NOMO-1 treated with dmso at 0.1 percent for 144 hours (cell line): ENCODE measurements around the gene NRP1.
"Not testable (repeated sequence)": the region's sequence is repeated elsewhere in the genome, so short reads cannot be mapped to it uniquely, and the experiment has no call there.

Experiments
- DNase-seq: peaks from one replicate; lab custom pipeline; 2025; ENCODE audit not compliant: unreplicated experiment; lab: John Stamatoyannopoulos, UW

Gene NRP1

DNA sequence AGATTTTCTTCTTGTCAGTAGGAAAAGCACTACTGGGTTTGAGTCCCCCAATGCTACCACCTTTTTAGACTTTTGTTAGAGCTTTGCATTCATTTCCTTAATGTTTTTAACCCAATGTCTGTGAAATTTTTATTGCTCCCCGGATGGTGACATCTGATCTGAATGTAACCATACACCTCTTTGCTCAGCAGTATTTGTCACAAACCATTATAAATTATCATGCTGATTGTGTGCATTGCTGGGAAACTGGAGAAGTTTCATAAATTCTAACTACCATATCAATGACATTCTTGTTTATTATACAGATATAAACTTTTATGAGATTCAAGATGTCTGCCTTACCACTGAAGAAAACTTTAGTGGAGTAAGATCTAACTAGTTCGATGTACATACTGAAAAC lies 8.5 kb downstream of the NRP1 start:
- DNase-seq: no peak

- no peak for DNase-seq
Measured at GRCh38 chr10:33323721-33324120, 10.7 kb downstream of the NRP1 start.

- DNase-seq: no peak
Measured at GRCh38 chr10:33321516-33321915, 13.0 kb downstream of the NRP1 start.

- DNase-seq: no peak
Measured at GRCh38 chr10:33320288-33320687, 14.2 kb downstream of the NRP1 start.

GRCh38 chr10:33315891-33316290 lies 18.6 kb downstream of the NRP1 start:
- no peak for DNase-seq

DNA sequence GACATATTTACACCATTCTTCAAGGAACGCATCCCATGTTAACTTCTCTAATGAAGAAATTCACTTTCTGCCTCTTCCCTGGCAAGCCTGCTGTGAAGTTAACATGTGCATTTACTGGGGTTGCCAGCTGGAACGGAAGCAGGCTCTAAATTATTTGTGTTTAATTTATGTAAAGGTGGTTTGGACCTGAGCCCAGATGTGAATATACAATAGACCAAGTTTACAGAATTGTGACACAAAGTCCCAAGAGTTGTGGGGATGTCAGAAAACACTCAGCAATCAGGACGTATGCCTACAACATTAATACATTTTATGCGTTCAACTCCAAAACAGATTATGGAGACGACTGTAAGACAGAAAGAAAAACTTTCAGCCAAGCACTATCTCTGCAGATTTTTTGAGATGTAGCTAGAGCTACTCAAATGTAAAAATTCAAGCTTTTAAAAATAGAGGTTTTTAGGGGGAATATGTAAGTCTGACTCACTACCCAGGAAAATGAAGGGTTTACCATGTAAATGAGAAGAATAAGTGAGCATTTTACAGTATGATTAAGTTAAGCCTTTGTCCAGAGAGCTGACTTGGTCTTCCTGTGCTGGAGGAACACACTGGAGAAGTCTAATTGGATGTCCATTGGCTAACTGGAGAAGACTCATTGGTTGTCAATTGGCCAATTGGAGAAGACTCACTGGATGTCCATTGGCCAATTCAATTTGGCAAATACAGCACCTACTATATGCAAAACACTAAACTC lies 19.5 kb downstream of the NRP1 start:
- no peak for DNase-seq

GRCh38 chr10:33311640-33312039 lies 22.8 kb downstream of the NRP1 start:
- no peak for DNase-seq

- no peak for DNase-seq
Measured at GRCh38 chr10:33310853-33311252, 23.6 kb downstream of the NRP1 start.

GRCh38 chr10:33309406-33309805 lies 25.1 kb downstream of the NRP1 start:
- no peak for DNase-seq

- DNase-seq: no peak
Measured at GRCh38 chr10:33307835-33308234, 26.6 kb downstream of the NRP1 start.

- no peak for DNase-seq
Measured at GRCh38 chr10:33306701-33307519, 27.6 kb downstream of the NRP1 start.

DNA sequence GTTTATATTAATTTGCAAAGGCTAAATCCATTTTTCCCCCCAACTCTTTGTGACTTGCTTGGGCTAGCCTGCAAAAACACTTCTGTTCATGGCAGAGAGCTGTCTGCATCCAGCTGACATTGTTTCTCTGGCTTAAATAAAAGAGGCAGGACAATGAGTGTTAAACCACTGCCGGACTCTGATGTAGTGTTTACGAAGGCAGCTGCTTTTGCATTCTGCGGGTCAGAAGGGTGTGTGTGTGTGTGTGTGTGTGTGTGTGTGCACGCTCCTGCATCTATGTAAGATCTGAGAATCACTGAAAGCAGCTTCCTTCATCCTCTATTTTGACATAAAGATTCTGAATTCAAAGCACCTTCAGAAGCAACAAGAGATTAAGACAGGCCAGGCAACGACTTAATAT lies 28.3 kb downstream of the NRP1 start:
- no peak for DNase-seq

GRCh38 chr10:33304423-33305225 lies 29.8 kb downstream of the NRP1 start:
- no peak for DNase-seq

DNA sequence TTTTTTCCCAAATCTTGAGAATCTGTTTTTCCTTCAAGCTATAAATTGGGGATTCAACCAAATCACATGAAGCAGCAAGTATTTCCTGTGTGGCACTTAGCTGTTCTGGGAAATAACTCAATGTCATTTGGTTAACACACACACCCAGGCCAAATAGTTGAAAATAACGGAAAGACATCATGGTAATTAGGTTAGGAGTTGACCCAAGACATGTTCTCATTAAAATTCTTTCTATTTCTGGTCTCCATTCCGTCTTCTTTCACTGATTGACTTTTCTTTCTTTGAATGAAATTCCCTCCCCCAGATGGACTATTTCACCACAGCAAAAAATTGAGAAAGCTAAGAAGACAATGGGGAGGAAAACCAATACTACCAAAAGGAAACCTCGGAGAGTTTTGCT lies 30.5 kb downstream of the NRP1 start:
- DNase-seq: no peak

DNA sequence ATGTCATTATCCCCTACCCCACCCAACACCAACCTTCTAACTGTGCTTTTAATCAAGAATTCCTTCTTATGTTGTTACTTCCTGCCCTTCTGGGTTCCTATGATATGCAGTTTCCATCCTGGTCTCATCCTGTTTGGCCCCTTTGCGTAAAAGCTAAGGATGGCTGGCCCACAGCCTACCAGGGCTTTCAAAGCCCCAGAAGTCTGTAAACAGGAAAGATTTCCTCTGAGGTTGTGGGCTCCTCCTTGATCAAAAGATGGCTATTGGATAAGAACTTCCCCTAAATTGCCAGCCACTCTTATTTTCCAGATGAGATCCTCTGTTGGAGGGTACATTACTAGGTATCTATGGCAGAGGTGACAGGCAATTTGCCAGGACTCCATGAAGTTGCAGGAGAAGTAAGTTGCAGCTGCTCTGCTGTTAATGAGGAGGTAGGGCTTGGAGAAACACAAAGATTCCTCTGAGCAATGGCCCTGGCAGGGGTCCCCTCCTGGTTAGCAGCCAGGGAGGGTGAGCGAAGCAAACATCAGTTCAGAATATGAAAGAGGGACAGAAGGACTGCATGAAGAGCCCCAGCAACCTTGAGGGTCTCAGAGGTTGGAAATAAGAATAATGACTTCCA lies 32.1 kb downstream of the NRP1 start:
- no peak for DNase-seq

- no peak for DNase-seq
Measured at GRCh38 chr10:33301097-33301789, 33.2 kb downstream of the NRP1 start.

- DNase-seq: not testable (repeated sequence)
Measured at GRCh38 chr10:33300544-33300943, 33.9 kb downstream of the NRP1 start.

DNA sequence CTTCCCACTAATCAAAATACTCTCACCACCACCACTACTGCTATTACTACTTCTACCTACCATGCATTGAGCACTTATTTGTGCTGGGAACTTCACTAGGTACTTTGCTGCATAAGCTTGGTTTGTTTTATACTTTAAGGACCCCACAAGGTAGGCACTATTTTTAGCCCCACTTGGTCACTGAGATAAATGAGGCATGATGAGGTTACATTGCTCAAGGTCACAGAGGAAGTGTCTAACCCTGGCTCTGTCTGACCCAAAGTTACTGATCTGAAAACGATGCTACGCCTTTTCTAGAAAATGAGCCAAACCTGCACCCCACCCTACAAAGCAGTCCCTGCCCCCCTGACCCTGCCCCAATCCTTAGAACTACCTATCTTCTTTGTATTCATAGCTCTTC lies 35.6 kb downstream of the NRP1 start:
- DNase-seq: no peak

DNA sequence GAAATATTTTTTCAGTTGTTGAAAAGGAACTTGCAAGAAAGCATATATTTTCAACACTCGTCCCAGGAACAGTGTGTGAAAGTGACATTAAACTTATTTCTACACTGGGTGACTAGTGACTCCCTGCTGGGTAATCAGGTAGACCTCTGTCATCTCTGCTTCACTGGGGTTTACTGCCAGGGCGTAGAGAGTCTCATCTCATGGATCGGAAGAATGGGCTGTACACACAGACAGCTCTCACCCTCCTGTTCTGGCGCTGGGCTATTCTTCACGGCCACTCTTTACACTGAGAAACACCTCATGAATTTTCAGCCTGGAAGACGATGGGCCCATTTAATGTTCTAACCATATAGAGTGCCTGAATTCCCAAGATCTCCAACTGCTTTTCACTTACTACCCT lies 36.4 kb downstream of the NRP1 start:
- no peak for DNase-seq

- no peak for DNase-seq
Measured at GRCh38 chr10:33295851-33296250, 38.6 kb downstream of the NRP1 start.
